H1 (cell line): ENCODE results near the gene MUC5B. TPM values are rescaled to one million over a fixed set of nuclear protein-coding genes. Genes with fewer than 3 reads are reported as not detected.

Experiments used
- CHD7 ChIP-seq: fragments of 300-600 bp; sonication (generic); IDR thresholded peaks from 2 replicates; pipeline ENCODE4 v1.7.1; 2012; ENCODE audit warnings: low read length, moderate library complexity, mild to moderate bottlenecking, inconsistent platforms; ENCODE audit not compliant: insufficient replicate concordance
- NRF1 ChIP-seq: IDR thresholded peaks from 2 replicates; pipeline ENCODE4 v1.6.1; 2011; ENCODE audit warnings: mild to moderate bottlenecking, low read depth, low read length, improper control_type of control experiment
- RAD21 ChIP-seq, 2 experiments: IDR thresholded peaks in 1 of 2; conservative IDR thresholded peaks in 1 of 2; 2 replicates each; pipeline ENCODE4 v1.6.1; 2011; ENCODE audit warnings: low read depth in 2 of 2, low read length in 2 of 2, improper control_type of control experiment in 1 of 2, inconsistent platforms in 1 of 2, mild to moderate bottlenecking in 1 of 2, moderate library complexity in 1 of 2
- polyA plus RNA-seq, 7 experiments: library from polyadenylated mRNA; depleted of rRNA in 3 of 7; stranded (reverse) in 5 of 7; unstranded in 2 of 7; fragments of >200 nt in 5 of 7; fragments of 200-250 nt in 2 of 7; gene quantifications; 1 replicate in 5 of 7; 2 replicates in 1 of 7; 4 replicates in 1 of 7; pipeline versions ENCODE4 v1.2.1 to v1.2.3, GENCODE V29; 2011 to 2013; ENCODE audit warnings: missing spikeins in 2 of 7, mixed read lengths in 2 of 7
- total RNA-seq: library from RNA; stranded (reverse); fragmentation: NEBNext Ultra II Directional; extraction: Animal tissue kit (Norgen Biotek cat#: 25700); gene quantifications from 2 replicates; pipeline ENCODE4 v1.2.1, GENCODE V29; 2021

Gene MUC5B
- total and polyA plus RNA-seq, 2 of the 8 experiments (the other 6 are each of a cell fraction or from before 2014, with no cell fraction given), result 0.02 to 0.03 TPM

- no peak for TF ChIP-seq CHD7
- no peak for TF ChIP-seq NRF1
- TF ChIP-seq RAD21 (IDR thresholded peaks at IDR 0.05 in 1 of 2, conservative IDR thresholded peaks at IDR 0.05 in 1 of 2; ENCODE audit: low read depth in 2 of 2, low read length in 2 of 2), result no peak
Observed at GRCh38 chr11:1178906-1179305, 44.0 kb upstream of the MUC5B start (continued).
